Mesothelial cell of epicardium (in vitro differentiated cells): ENCODE measurements around the gene NSL1. TPM values are rescaled to one million over a fixed set of nuclear protein-coding genes. Genes with fewer than 3 reads are reported as not detected.
"Not testable (repeated sequence)": the region's sequence is repeated elsewhere in the genome, so short reads cannot be mapped to it uniquely, and the experiment has no call there.

Experiments used
- DNase-seq, 2 experiments: peaks; one replicate each; pipeline ENCODE4 v3.0.0; 2021; ENCODE audit warnings: low spot score in 2 of 2; ENCODE audit not compliant: unreplicated experiment in 2 of 2
- H3K27ac Mint-ChIP-seq: 2 replicates; pipeline ENCODE4 v1.8.0; 2021; ENCODE audit warnings: mixed read lengths
- H3K27me3 Mint-ChIP-seq: 2 replicates; pipeline ENCODE4 v1.8.0; 2021; ENCODE audit warnings: low read depth, mixed read lengths
- H3K36me3 Mint-ChIP-seq: 2 replicates; pipeline ENCODE4 v1.8.0; 2021; ENCODE audit warnings: mixed read lengths
- H3K4me1 Mint-ChIP-seq: 2 replicates; pipeline ENCODE4 v1.8.0; 2021; ENCODE audit warnings: mixed read lengths
- H3K4me3 Mint-ChIP-seq: 2 replicates; pipeline ENCODE4 v1.8.0; 2021; ENCODE audit warnings: mild to moderate bottlenecking, moderate library complexity, mixed read lengths
- H3K9me3 Mint-ChIP-seq: 2 replicates; pipeline ENCODE4 v1.8.0; 2021; ENCODE audit warnings: mixed read lengths
- CTCF ChIP-seq: fragments of 200-600 bp; sonication (generic); IDR thresholded peaks from one replicate; pipeline ENCODE4 v1.5.0; 2021; ENCODE audit warnings: antibody characterized with exemption; ENCODE audit not compliant: unreplicated experiment
- total RNA-seq: library from RNA; stranded (reverse); gene quantifications from 3 replicates; pipeline ENCODE4 v1.2.1, GENCODE V29; 2021

NSL1 gene
- 26.1 to 29.0 TPM (median 26.6 TPM) in 3 replicates for total RNA-seq

DNA sequence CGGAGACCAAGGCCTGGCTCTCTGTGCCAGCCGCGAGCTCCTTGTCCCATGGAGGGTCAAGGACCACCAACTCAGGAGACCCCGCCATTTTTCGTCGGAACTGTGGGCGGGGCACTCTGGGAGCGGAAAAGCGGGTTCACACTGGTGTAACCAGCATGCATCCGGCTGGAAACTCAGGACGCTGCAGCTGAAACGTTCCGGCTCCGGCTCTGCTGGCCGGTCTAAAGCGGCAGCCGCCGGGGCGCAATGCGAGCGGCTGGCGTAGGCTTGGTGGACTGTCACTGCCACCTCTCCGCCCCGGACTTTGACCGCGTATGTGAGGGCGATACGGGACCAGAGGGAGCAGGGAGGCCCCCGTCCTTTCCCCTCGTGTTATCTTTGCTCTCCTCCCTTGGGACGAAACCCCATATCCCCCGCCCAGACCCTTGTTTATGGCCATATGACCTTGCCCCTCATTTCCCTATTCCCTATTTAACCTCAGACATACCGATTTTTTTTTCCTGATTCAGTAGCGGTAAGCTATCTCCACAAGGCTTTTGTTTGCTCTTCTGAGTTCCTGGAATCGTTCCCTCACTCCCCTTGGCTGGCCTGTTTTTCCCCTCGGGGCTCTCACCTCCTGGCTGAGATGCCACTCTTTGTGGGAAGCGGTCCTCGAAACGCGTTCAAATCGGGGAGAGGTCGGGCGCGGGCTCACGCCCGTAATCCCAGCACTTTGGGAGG, at the start of gene NSL1, which contains the start of gene TATDN3:
NSL1 (minus strand) TSS at position 102 of the 720 bp plus-strand sequence; CDS start at position 88, 14 bp downstream.
TATDN3 (plus strand) TSS at position 219 of the 720 bp plus-strand sequence; CDS start at position 247, 28 bp downstream.
- H3K9me3 Mint-ChIP-seq, result no peaks in the 10 kb centered on the region
- no peak for TF ChIP-seq CTCF
- H3K27me3 Mint-ChIP-seq, result no peaks in the 10 kb centered on the region
- peak within 1 kb of the TSS; percentile 99 for H3K4me3 Mint-ChIP-seq
- peaks cover 20% of the 10 kb centered on the region for H3K4me1 Mint-ChIP-seq
- H3K27ac Mint-ChIP-seq, result peak within 1 kb of the TSS; percentile 99
- peak; percentile 87 to 99 for DNase-seq
- peaks cover 4% of the 10 kb centered on the region for H3K36me3 Mint-ChIP-seq

DNA sequence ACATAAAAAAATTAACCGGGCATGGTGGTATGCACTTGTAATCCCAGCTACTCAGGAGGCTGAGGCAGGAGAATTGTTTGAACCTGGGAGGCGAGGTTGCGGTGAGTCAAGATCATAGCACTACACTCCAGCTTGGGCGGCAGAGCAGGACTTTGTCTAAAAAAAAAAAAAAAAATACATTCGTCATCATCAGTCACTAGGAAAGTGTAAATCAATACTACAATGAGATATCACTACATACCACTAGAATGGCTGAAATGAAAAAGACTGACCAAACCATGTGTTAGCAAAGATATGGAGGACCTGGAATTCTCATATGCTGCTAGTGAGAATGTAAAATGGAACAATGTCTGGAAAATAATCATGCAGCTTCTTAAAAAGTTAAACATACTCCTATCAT, 46.6 kb upstream of the NSL1 start:
- no peak overlapping the region for H3K27ac Mint-ChIP-seq
- H3K9me3 Mint-ChIP-seq, result no peaks in the 10 kb centered on the region
- no peak for DNase-seq
- no peak for TF ChIP-seq CTCF
- no peaks in the 10 kb centered on the region for H3K4me1 Mint-ChIP-seq
- no peaks in the 10 kb centered on the region for H3K27me3 Mint-ChIP-seq
- no peak overlapping the region for H3K4me3 Mint-ChIP-seq
- no peaks in the 10 kb centered on the region for H3K36me3 Mint-ChIP-seq

- not testable (repeated sequence) for H3K36me3 Mint-ChIP-seq, H3K9me3 Mint-ChIP-seq, H3K4me3 Mint-ChIP-seq, DNase-seq, H3K27me3 Mint-ChIP-seq, H3K4me1 Mint-ChIP-seq
- H3K27ac Mint-ChIP-seq, result peak overlapping the region; percentile 43
Observed at GRCh38 chr1:212833211-212834207, 41.9 kb upstream of the NSL1 start.

DNA sequence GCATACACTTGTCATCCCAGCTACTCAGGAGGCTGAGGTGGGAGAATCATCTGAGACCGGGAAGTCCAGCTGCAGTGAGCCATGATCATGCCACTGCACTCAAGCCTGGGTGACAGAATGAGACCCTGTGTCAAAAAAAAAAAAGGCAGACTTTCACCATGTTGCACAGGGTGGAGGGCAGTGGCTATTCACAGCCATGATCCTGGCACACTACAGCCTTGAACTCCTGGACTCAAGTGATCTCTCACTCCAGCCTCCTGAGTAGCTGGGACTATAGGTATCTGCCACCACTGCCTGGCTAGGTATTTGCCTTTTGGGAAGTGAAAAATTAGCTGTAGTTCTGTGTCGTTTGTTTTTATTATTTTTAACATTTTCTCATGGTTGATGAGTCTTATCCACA, 36.8 kb upstream of the NSL1 start:
- no peak for TF ChIP-seq CTCF
- H3K9me3 Mint-ChIP-seq, result peaks cover 21% of the 10 kb centered on the region
- peaks cover 15% of the 10 kb centered on the region for H3K36me3 Mint-ChIP-seq
- no peak overlapping the region for H3K27ac Mint-ChIP-seq
- DNase-seq, result no peak
- H3K27me3 Mint-ChIP-seq, result no peaks in the 10 kb centered on the region
- no peaks in the 10 kb centered on the region for H3K4me1 Mint-ChIP-seq
- no peak overlapping the region for H3K4me3 Mint-ChIP-seq

DNA sequence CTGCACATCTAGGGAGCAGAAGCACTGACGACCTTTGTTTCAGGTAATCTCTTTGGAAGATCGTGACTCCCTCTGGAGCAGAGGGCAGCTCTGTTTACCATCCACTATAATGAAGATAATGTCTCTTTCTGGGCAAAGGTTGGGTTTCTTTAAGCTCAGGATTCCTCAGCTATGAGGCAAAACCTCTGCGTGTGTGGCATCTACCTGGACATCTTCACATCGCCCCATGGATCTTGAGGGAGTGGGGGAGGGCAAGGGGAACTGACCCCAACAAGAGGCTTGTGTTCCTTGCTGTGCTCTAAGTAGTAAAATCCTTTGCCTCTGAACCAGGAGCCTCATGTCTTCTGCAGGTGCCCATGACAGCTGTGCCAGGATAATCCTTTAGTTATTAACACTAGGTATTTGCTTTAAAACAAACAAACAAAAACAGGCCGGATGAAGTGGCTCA, 36.3 kb upstream of the NSL1 start:
- Mint-ChIP-seq H3K36me3 (peaks cover 15% of the 10 kb centered on the region), H3K27ac (no peak overlapping the region), H3K4me3 (no peak overlapping the region), H3K4me1 (no peaks in the 10 kb centered on the region), H3K9me3 (peaks cover 21% of the 10 kb centered on the region), H3K27me3 (no peaks in the 10 kb centered on the region)
- no peak for TF ChIP-seq CTCF
- no peak for DNase-seq
